T-helper 22 cell (primary cell): Measurements from ENCODE around the gene CALCA.
"Not testable (repeated sequence)": the region's sequence is repeated elsewhere in the genome, so short reads cannot be mapped to it uniquely, and the experiment has no call there.

Experiments used
- DNase-seq: peaks from one replicate; pipeline ENCODE4 v3.0.0-alpha.2; 2020; ENCODE audit warnings: low read depth

The CALCA gene

GRCh38 chr11:14971865-14972580 lies at the start of gene CALCA:
TSS of gene CALCA (minus strand) at chr11:14972351. CDS start at chr11:14971192, 1,159 bp downstream.
- no peak for DNase-seq

- no peak for DNase-seq
These were observed 44.0 kb upstream of the CALCA start for GRCh38 chr11:15016200-15016599.

- no peak for DNase-seq
These were observed 39.7 kb upstream of the CALCA start for GRCh38 chr11:15011776-15012345.

- no peak for DNase-seq
These were observed 38.7 kb upstream of the CALCA start for GRCh38 chr11:15010865-15011264.

GRCh38 chr11:15006139-15006759 lies 34.1 kb upstream of the CALCA start:
- DNase-seq: no peak

- not testable (repeated sequence) for DNase-seq
These were observed 16.0 kb upstream of the CALCA start for GRCh38 chr11:14988133-14988532.

- DNase-seq: no peak
These were observed 9.4 kb upstream of the CALCA start for GRCh38 chr11:14981507-14981906.

- no peak for DNase-seq
These were observed 8.7 kb upstream of the CALCA start for GRCh38 chr11:14980854-14981253.

- no peak for DNase-seq
These were observed 5.1 kb upstream of the CALCA start for GRCh38 chr11:14977101-14977880.

- DNase-seq: no peak
These were observed 3.1 kb upstream of the CALCA start for GRCh38 chr11:14975252-14975587.

GRCh38 chr11:14974515-14975251 lies 2.5 kb upstream of the CALCA start:
- DNase-seq: no peak

- no peak for DNase-seq
These were observed 1.7 kb upstream of the CALCA start for GRCh38 chr11:14973621-14974514.

GRCh38 chr11:14972581-14973495 lies 687 bp upstream of the CALCA start:
- no peak for DNase-seq

GRCh38 chr11:14969901-14970323 lies 2.2 kb downstream of the CALCA start:
- DNase-seq: no peak

- DNase-seq: no peak
These were observed 4.4 kb downstream of the CALCA start for GRCh38 chr11:14967581-14968243.

GRCh38 chr11:14956111-14956510 lies 16.0 kb downstream of the CALCA start:
- DNase-seq: no peak

GRCh38 chr11:14954581-14954980 lies 17.6 kb downstream of the CALCA start:
- no peak for DNase-seq

GRCh38 chr11:14953904-14954303 lies 18.2 kb downstream of the CALCA start:
- DNase-seq: no peak

- no peak for DNase-seq
These were observed 22.6 kb downstream of the CALCA start for GRCh38 chr11:14949437-14950147.
